NT2/D1 (cell line): ENCODE results near the gene COPB1.

Experiments used
- SUZ12 ChIP-seq: IDR thresholded peaks from 2 replicates; pipeline ENCODE4 v1.6.1; 2011; ENCODE audit not compliant: insufficient read length, insufficient read depth; ENCODE audit errors: extremely low read depth
- YY1 ChIP-seq: IDR thresholded peaks from 2 replicates; pipeline ENCODE4 v1.6.1; 2011; ENCODE audit not compliant: insufficient read length, insufficient read depth
- ZNF274 ChIP-seq: IDR thresholded peaks from 2 replicates; pipeline ENCODE4 v1.6.1; 2011; ENCODE audit warnings: mild to moderate bottlenecking, low read depth, low read length

DNA sequence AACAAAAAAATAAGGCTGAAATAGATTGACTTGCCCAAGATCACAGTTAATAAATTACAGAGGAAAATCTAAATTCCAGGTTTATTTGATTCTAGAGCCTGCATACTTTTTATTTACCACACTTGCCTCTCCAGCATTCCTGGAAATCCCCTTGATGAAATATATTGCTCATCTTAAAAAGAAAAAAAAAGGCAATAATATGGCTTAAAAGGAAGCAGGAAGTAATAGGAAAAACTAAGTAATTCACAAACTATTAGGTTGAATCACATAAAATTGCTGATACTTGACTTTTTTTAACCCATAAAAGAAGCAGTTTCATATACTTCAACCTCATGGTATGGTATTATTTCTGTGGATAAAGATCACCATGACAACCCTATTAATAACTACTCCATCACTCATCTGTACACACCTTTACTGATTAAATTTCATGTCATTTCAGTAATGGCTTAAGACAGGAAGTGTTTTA, 52.9 kb downstream of the COPB1 start:
- TF ChIP-seq YY1 = no peak
- TF ChIP-seq SUZ12 = no peak
- TF ChIP-seq ZNF274 = no peak
